Mesothelial cell of epicardium (in vitro differentiated cells): ENCODE data around the gene APLP2. TPM values are rescaled to one million over a fixed set of nuclear protein-coding genes. Genes with fewer than 3 reads are reported as not detected.

Experiments used
- DNase-seq, 2 experiments: peaks; one replicate each; pipeline ENCODE4 v3.0.0; 2021; ENCODE audit warnings: low spot score in 2 of 2; ENCODE audit not compliant: unreplicated experiment in 2 of 2
- H3K27ac Mint-ChIP-seq: 2 replicates; pipeline ENCODE4 v1.8.0; 2021; ENCODE audit warnings: mixed read lengths
- H3K27me3 Mint-ChIP-seq: 2 replicates; pipeline ENCODE4 v1.8.0; 2021; ENCODE audit warnings: low read depth, mixed read lengths
- H3K36me3 Mint-ChIP-seq: 2 replicates; pipeline ENCODE4 v1.8.0; 2021; ENCODE audit warnings: mixed read lengths
- H3K4me1 Mint-ChIP-seq: 2 replicates; pipeline ENCODE4 v1.8.0; 2021; ENCODE audit warnings: mixed read lengths
- H3K4me3 Mint-ChIP-seq: 2 replicates; pipeline ENCODE4 v1.8.0; 2021; ENCODE audit warnings: mild to moderate bottlenecking, moderate library complexity, mixed read lengths
- H3K9me3 Mint-ChIP-seq: 2 replicates; pipeline ENCODE4 v1.8.0; 2021; ENCODE audit warnings: mixed read lengths
- total RNA-seq: library from RNA; stranded (reverse); gene quantifications from 3 replicates; pipeline ENCODE4 v1.2.1, GENCODE V29; 2021
- TF ChIP-seq, protein P1 (sequence below): fragments of 200-600 bp; sonication (generic); IDR thresholded peaks from one replicate; pipeline ENCODE4 v1.5.0; 2021; ENCODE audit warnings: antibody characterized with exemption; ENCODE audit not compliant: unreplicated experiment

The APLP2 gene
- total RNA-seq, 1 donor from 2014 or later: 240 TPM

DNA sequence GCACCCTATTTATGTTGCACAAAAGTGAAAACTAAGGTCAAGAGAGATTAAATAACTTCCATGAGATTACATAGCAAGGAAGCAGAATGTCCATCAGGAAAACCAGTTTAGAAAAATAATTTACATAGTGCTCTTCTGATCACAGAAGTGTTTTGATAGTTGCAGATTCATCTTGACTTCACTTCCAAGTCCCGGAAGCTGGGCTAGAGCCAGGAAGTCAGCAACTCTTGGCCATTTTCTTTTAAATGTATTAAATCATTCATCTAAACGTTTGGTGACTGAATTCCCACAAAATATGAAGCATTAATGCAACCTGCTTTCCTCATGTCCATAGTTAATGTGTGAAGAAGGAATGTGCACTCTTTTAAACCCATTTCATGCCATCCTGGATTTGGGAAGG is 29.7 kb downstream of the APLP2 start:
- DNase-seq: no peak
- Mint-ChIP-seq H3K36me3 (no peaks in the 10 kb centered on the region), H3K9me3 (no peaks in the 10 kb centered on the region), H3K4me1 (peaks cover 72% of the 10 kb centered on the region), H3K4me3 (no peak overlapping the region), H3K27ac (peak overlapping the region; percentile 2), H3K27me3 (no peaks in the 10 kb centered on the region)
- TF ChIP-seq, protein P1, sequence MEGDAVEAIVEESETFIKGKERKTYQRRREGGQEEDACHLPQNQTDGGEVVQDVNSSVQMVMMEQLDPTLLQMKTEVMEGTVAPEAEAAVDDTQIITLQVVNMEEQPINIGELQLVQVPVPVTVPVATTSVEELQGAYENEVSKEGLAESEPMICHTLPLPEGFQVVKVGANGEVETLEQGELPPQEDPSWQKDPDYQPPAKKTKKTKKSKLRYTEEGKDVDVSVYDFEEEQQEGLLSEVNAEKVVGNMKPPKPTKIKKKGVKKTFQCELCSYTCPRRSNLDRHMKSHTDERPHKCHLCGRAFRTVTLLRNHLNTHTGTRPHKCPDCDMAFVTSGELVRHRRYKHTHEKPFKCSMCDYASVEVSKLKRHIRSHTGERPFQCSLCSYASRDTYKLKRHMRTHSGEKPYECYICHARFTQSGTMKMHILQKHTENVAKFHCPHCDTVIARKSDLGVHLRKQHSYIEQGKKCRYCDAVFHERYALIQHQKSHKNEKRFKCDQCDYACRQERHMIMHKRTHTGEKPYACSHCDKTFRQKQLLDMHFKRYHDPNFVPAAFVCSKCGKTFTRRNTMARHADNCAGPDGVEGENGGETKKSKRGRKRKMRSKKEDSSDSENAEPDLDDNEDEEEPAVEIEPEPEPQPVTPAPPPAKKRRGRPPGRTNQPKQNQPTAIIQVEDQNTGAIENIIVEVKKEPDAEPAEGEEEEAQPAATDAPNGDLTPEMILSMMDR: no peak

DNA sequence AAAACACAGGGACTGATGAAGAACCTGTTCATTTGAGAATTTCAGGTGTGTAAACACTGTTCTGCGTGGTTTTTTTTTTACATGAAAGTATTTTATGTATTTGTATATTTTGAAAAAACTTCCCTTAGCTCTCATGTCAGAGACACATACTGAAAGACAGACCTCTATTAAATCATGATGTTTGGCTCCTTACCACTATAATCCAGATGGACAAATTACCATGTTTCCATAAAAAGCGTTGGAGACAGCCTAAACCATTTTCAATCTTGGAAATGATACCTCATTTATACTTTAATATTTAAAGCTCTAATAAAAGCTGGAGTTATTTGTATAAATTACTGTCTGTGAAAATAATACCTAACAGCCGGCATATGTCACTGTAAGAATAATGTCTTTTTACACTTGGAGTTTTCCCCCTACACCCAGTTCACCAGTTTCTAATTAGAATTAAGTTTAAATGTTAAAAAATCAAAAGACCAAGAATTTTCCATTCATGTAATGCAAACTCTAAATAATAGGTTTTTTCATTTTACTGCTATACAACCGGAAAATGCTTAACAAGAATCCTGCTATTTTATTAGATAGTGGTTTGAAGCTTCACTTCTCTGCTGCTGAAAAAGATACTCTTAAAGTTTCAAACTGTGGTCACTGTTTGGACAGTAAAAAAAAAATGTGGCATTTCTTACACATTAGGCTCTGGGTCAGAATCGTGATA is 30.8 kb downstream of the APLP2 start:
- H3K27me3 Mint-ChIP-seq: no peaks in the 10 kb centered on the region

DNA sequence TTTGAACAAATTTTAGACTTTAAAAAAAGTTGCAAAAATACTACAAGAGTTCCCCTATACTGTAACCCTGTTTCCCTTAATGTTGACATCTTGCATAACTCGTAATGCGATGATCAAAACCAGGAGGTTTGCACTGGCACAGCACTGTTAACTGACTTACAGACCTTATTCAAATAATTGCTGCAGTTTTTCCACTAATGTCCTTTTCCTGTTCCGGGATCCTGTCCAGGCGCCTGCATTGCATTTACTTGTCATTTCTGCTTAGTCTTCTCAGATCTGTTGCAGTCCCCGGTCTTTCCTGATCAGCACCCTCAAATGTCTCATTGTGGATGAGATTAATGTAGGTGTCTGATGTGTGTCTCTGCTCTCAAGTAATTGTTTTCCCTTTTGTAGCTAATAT is 32.0 kb downstream of the APLP2 start:
- TF ChIP-seq, protein P1: no peak
- H3K36me3 Mint-ChIP-seq: no peaks in the 10 kb centered on the region
- no peak overlapping the region for H3K4me3 Mint-ChIP-seq
- peaks cover 55% of the 10 kb centered on the region for H3K4me1 Mint-ChIP-seq
- no peak overlapping the region for H3K27ac Mint-ChIP-seq
- no peaks in the 10 kb centered on the region for H3K9me3 Mint-ChIP-seq
- H3K27me3 Mint-ChIP-seq: no peaks in the 10 kb centered on the region
- no peak for DNase-seq

More for the DNA sequence above, 30.8 kb downstream of the APLP2 start:
- Mint-ChIP-seq H3K27ac (no peak overlapping the region), H3K4me3 (no peak overlapping the region), H3K9me3 (no peaks in the 10 kb centered on the region), H3K36me3 (no peaks in the 10 kb centered on the region), H3K4me1 (peaks cover 67% of the 10 kb centered on the region)
- DNase-seq: no peak
- TF ChIP-seq, protein P1: no peak

DNA sequence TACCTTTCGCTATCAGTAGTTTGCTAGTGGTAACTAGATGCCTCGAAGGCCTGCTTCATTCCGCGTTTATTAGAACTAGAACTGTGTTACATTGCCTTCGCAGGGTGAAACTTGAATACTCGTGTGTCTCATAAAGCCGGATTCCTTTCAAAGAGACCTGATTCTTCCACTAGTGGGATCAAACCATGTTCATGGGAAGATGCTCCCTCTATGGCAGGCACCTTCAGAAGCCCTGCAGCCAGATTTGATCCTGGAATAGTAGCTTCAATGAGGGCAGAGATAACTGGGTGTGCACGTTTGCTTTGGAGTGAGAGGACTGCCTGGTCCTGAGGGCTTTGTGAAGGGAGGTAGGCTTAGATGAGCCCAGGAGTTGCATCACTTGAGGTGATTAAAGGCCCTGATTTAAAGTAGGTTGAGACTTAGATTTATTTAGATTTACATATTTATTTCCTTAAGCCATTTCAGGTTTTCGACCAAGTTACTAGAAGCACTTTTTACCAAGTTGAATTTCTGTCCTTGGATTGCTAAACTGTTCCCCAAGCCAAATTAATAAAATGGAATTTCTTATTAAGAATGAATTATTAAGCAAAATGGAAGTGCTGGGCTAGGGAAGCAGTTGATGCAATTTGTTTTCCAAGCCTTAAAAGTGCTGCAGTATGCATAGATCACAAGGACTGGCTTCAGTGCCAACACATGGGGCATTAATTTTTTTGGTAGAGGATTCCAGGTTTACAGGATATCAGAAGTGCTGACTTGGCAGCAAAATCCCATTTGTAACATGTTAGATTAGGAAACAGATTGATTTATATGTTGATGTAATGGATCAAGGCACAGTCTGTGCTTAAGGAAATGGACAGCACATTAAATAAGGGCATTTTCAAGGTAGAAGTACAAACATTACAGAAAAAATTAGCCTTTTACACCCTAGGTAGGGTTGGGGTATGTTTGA is 32.9 kb downstream of the APLP2 start:
- DNase-seq: no peak
- Mint-ChIP-seq H3K4me1 (peaks cover 47% of the 10 kb centered on the region), H3K27me3 (peaks cover under 1% of the 10 kb centered on the region), H3K9me3 (peaks cover 5% of the 10 kb centered on the region), H3K4me3 (no peak overlapping the region), H3K36me3 (peaks cover 7% of the 10 kb centered on the region), H3K27ac (no peak overlapping the region)
- TF ChIP-seq, protein P1: no peak

DNA sequence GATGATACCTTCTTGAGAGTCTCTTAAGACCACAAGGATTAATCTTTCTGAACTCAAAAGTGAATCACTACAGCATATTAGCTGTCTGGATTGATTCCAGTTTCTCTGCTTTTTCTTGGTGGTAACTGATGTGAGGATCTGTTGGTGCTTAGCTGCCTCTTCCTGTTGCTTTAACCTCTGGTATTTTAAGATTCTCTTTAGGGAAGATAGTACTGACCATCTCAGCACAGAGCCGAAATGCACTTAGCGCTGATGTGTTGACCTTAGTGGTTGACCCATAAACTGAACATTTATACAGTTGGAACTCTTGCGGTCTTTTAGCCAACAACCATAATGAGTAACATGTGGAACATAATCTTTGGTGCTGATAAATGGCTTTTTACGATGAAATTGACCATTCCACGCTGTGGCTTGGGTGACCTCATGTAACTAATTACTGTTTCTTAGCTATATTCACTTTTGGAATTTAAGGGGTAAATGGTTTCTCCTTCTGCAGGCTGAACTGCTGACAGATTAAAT is 33.7 kb downstream of the APLP2 start:
- H3K27ac Mint-ChIP-seq: peak overlapping the region; percentile 64
- no peak for DNase-seq
- H3K9me3 Mint-ChIP-seq: peaks cover 5% of the 10 kb centered on the region
- H3K4me1 Mint-ChIP-seq: peaks cover 47% of the 10 kb centered on the region
- H3K4me3 Mint-ChIP-seq: no peak overlapping the region
- H3K36me3 Mint-ChIP-seq: peaks cover 9% of the 10 kb centered on the region
- TF ChIP-seq, protein P1: no peak
- peaks cover 2% of the 10 kb centered on the region for H3K27me3 Mint-ChIP-seq
